Measurements from ENCODE around the gene PLEKHG4.

The PLEKHG4 gene

DNA sequence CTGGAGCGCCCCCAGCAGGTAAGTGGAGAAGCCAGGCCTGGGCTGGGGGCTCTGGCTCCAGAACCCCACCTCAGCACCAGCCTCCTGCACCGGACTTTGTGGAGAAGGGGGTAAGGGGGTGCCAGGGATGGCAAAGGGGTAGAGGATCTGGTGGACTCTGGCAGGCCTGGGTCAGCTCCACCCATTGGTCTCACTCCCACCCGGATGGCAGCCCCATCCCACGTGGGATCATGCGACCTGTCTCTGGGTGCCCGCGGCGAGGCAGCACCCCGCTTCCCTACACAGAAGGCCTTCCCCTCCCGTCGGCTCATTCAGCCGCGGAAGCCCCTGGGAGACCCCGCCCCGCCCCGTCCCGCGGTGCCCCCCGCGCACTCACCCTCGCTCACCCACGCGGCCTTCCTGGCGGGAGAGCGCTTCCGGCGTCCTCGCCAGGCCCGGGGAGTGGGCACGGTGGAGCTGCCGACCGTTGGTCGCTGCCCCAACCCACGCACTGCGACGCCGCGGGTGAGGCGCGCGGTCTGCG, 498 bp upstream of the PLEKHG4 start:
- no peak for DNase-seq (ENCODE audit: low read depth)
- peak overlapping the region; percentile 41 for H3K4me3 ChIP-seq (ENCODE audit: low read length)
- TF ChIP-seq, protein P1, sequence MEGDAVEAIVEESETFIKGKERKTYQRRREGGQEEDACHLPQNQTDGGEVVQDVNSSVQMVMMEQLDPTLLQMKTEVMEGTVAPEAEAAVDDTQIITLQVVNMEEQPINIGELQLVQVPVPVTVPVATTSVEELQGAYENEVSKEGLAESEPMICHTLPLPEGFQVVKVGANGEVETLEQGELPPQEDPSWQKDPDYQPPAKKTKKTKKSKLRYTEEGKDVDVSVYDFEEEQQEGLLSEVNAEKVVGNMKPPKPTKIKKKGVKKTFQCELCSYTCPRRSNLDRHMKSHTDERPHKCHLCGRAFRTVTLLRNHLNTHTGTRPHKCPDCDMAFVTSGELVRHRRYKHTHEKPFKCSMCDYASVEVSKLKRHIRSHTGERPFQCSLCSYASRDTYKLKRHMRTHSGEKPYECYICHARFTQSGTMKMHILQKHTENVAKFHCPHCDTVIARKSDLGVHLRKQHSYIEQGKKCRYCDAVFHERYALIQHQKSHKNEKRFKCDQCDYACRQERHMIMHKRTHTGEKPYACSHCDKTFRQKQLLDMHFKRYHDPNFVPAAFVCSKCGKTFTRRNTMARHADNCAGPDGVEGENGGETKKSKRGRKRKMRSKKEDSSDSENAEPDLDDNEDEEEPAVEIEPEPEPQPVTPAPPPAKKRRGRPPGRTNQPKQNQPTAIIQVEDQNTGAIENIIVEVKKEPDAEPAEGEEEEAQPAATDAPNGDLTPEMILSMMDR (conservative IDR thresholded peaks at IDR 0.05; ENCODE audit: low read depth, low read length), result peak; percentile 40

DNA sequence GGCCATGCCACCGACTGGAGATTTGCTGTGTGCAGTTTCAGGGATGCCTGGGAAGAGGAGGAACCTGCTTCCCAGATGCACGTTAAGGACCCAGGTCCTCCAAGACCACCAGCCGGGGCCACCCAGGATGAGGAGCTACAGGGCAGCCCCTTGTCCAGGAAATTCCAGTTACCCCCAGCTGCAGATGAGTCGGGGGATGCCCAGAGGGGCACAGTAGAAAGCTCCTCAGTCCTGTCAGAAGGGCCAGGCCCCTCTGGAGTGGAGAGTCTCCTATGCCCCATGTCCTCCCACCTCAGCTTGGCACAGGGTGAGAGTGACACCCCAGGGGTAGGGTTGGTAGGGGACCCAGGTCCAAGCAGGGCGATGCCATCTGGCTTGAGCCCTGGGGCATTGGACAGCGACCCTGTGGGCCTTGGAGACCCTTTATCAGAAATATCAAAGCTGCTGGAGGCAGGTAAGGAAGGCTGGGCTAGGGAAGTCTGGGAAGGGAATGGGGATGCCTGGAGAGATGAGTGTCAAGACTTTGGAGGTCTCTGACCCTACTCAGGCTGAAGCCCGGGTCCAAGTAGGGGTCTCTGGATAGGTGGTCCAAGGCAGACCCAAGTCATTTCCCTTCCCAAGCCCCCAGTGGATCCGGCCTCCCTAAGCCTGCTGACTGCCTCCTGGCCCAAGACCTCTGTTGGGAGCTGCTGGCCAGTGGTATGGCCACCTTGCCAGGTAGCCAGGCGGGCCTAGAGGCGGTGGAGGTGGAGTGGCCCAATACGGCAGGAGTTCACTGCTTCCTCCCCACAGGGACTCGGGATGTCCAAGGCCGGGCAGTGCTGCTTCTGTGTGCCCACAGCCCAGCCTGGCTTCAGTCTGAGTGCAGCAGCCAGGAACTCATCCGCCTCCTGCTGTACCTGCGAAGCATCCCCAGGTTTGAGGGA, 1.0 kb downstream of the PLEKHG4 start:
- DNase-seq (ENCODE audit: low read depth), result no peak
- TF ChIP-seq, protein P1 (conservative IDR thresholded peaks at IDR 0.05; ENCODE audit: low read depth, low read length), result no peak
- H3K4me3 ChIP-seq (ENCODE audit: low read length), result no peak overlapping the region

- TF ChIP-seq, protein P1 (conservative IDR thresholded peaks at IDR 0.05; ENCODE audit: low read depth, low read length), result no peak
- no peak for DNase-seq (ENCODE audit: low read depth)
- no peak overlapping the region for H3K4me3 ChIP-seq (ENCODE audit: low read length)
These were observed 2.5 kb downstream of the PLEKHG4 start for GRCh38 chr16:67281536-67282446.

- TF ChIP-seq, protein P1 (conservative IDR thresholded peaks at IDR 0.05; ENCODE audit: low read depth, low read length), result no peak
- DNase-seq (ENCODE audit: low read depth), result no peak
- H3K4me3 ChIP-seq (ENCODE audit: low read length), result no peak overlapping the region
These were observed 3.1 kb downstream of the PLEKHG4 start for GRCh38 chr16:67282447-67282805.

DNA sequence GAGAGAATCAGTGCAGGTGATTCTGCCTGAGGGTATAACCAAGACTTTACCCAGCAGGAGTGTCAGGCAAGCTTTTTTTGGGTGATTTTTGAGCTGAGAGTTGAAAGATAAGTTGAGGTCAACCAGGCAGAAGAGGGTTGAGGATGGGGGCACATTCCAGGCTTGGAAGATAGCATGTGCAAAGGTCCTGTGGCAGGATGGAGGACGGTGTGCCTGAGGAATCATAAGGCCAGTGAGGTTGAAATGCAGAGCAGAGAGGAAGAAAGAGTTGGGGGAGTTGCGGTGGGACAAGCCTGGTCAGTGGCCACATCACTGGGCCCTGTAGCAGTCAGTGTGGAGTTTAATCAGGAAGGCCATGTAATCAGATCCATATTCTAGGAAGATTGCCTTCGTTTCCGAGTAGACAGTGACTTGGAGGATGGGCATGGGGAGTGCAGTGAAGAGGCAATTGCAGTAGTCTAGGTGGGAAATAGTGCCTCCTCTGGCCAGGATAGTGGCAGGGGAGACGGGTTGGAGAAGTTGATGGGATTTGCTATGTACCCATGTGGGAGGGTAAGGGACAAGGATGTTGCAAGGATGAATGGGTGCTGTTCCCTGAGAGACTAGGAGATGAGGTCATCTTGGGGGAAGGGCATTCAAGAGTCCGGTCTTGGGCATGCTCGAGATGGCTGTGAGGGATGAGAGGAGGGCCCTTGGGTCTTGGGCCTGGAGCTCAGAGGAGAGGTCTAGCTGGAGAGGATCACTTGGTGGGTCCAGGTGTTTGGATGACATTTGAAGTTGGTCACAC, 3.9 kb downstream of the PLEKHG4 start:
- no peak overlapping the region for H3K4me3 ChIP-seq (ENCODE audit: low read length)
- DNase-seq (ENCODE audit: low read depth), result no peak
- TF ChIP-seq, protein P1 (conservative IDR thresholded peaks at IDR 0.05; ENCODE audit: low read depth, low read length), result peak; percentile 3

GRCh38 chr16:67283826-67284555, 4.7 kb downstream of the PLEKHG4 start:
- no peak for DNase-seq (ENCODE audit: low read depth)
- H3K4me3 ChIP-seq (ENCODE audit: low read length), result no peak overlapping the region
- TF ChIP-seq, protein P1 (conservative IDR thresholded peaks at IDR 0.05; ENCODE audit: low read depth, low read length), result no peak
